IPS-15b (cell line): ENCODE data around the gene SF3A2.

Experiments
- H3K27me3 ChIP-seq: one replicate; pipeline ENCODE4 v1.6.1; 2013; ENCODE audit warnings: low read length; ENCODE audit not compliant: control insufficient read depth, insufficient read depth
- H3K36me3 ChIP-seq: one replicate; pipeline ENCODE4 v1.6.1; 2013; ENCODE audit warnings: low read length; ENCODE audit not compliant: control insufficient read depth, insufficient read depth
- H3K4me1 ChIP-seq: one replicate; pipeline ENCODE4 v1.6.1; 2013; ENCODE audit warnings: mild to moderate bottlenecking, low read length; ENCODE audit not compliant: control insufficient read depth, insufficient read depth
- H3K4me3 ChIP-seq: one replicate; pipeline ENCODE4 v1.5.1; 2013; ENCODE audit warnings: low read depth, low read length
- H3K9ac ChIP-seq: one replicate; pipeline ENCODE4 v1.6.1; 2013; ENCODE audit warnings: low read depth, mild to moderate bottlenecking, low read length
- H3K9me3 ChIP-seq: one replicate; pipeline ENCODE4 v1.6.1; 2013; ENCODE audit warnings: mild to moderate bottlenecking, low read length; ENCODE audit not compliant: control insufficient read depth, insufficient read depth

Gene SF3A2

DNA sequence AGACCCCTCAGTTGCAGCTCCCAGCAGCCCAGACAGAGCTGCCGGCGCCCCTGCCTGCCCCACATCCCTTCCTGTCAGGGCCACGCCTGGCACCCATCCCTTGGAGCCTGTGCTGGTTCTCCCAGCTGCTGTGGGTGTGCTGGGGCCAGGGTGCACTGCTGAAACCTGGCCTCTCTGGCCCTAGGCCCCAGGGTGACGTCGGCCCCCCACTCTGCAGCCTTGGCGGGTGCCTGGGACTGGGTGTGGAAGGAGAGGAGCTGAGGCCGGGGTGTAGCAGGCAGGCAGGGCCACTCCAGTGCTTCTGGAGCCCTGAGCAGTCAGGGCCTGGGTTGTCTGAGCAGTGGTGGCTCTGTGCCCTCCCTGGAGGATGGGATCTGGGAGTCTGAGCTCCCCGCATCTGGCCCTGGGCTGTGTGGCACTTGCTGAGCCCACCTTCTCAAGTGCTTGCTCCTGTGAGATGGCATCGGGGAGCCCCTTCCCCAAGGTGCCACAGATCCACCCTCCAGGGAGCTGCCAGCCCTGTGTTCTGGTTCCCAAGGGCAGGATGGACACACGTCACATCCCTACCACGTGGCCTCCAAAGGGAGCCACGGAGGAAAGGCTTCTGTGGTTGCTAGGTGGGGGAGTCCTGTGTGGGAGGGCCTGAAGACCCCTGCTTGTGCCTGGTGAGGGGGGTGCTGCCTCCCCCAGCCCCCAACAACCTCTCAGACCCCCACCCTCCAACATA is 5.7 kb upstream of the SF3A2 start:
- H3K4me3 ChIP-seq: no peak overlapping the region
- no peaks in the 10 kb centered on the region for H3K4me1 ChIP-seq
- no peaks in the 10 kb centered on the region for H3K9me3 ChIP-seq
- H3K27me3 ChIP-seq: no peaks in the 10 kb centered on the region
- no peak overlapping the region for H3K9ac ChIP-seq
- H3K36me3 ChIP-seq: peaks cover 56% of the 10 kb centered on the region

DNA sequence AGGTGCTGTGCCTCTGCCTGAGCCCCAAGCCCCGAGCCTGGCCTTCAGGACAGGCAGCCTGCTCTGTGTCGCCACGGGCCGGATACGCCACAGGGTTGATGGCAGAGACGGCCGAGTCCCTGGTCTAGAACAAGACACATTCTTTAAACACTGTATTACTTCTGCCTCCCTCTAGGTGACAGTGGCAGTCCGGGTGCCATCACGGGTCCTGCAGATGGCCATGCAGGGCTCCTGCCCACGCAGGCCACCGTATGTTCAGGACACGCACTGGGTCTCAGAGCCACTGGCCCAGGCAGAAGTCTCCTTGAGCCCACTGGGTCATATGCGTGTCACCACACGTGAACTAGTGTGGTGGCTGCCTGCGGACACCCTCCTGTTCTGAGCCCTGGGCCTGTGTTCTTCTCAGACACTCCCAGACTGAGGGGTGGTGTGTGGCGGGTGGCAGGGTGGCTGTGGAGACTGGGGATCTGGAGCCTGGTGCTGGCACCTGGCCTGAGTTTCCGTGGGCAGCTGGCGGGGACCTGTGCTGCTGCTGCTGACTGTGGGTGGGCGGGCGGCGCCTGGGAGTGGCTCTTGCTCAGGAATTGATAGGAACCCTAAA is 4.9 kb upstream of the SF3A2 start:
- Histone ChIP-seq H3K36me3 (peaks cover 48% of the 10 kb centered on the region), H3K27me3 (no peaks in the 10 kb centered on the region), H3K4me1 (no peaks in the 10 kb centered on the region), H3K9me3 (no peaks in the 10 kb centered on the region), H3K9ac (no peak overlapping the region), H3K4me3 (no peak overlapping the region)

GRCh38 chr19:2232286-2233151 is 4.1 kb upstream of the SF3A2 start:
- Histone ChIP-seq H3K9me3 (no peaks in the 10 kb centered on the region), H3K9ac (no peak overlapping the region), H3K4me1 (peaks cover 1% of the 10 kb centered on the region), H3K27me3 (no peaks in the 10 kb centered on the region), H3K36me3 (peaks cover 43% of the 10 kb centered on the region), H3K4me3 (no peak overlapping the region)

DNA sequence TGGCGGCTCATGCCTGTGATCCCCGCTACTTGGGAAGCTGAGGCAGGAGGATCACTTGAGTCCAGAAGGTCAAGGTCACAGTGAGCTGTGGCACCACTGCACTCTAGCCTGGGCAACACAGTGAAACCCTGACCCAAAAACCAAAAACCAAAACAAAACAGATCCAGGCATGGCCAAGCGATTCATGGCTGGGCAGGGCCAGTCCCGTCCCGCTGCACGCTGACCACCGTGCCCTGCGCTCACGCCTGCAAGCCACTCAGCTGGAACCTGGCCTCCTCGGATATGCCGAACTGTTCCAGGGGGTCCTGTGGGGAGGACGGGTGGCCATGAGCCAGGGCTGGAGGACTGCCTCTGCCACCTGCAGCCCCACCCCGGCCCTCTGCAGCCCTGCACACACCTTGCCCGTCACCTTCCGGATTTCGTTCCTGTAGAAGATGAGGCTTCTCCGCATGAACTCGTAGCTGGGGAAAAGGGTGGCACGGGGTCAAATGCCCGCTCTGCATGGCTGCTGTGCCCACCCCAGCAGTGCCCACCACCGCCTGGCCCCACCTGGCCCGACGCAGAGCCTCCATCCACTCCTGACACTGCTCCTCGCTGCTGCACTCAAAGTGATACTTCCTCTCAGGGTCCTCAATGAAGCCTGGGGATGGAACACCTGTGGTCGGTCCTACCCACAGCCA is 2.9 kb upstream of the SF3A2 start:
- peaks cover 35% of the 10 kb centered on the region for H3K36me3 ChIP-seq
- H3K9me3 ChIP-seq: no peaks in the 10 kb centered on the region
- no peaks in the 10 kb centered on the region for H3K27me3 ChIP-seq
- no peak overlapping the region for H3K4me3 ChIP-seq
- peaks cover 7% of the 10 kb centered on the region for H3K4me1 ChIP-seq
- no peak overlapping the region for H3K9ac ChIP-seq

- Histone ChIP-seq H3K4me3 (peak overlapping the region; percentile 84), H3K9ac (peak overlapping the region; percentile 89), H3K9me3 (no peaks in the 10 kb centered on the region), H3K4me1 (peaks cover 7% of the 10 kb centered on the region), H3K36me3 (peaks cover 24% of the 10 kb centered on the region), H3K27me3 (no peaks in the 10 kb centered on the region)
Measured at GRCh38 chr19:2234996-2235380, 1.6 kb upstream of the SF3A2 start.

DNA sequence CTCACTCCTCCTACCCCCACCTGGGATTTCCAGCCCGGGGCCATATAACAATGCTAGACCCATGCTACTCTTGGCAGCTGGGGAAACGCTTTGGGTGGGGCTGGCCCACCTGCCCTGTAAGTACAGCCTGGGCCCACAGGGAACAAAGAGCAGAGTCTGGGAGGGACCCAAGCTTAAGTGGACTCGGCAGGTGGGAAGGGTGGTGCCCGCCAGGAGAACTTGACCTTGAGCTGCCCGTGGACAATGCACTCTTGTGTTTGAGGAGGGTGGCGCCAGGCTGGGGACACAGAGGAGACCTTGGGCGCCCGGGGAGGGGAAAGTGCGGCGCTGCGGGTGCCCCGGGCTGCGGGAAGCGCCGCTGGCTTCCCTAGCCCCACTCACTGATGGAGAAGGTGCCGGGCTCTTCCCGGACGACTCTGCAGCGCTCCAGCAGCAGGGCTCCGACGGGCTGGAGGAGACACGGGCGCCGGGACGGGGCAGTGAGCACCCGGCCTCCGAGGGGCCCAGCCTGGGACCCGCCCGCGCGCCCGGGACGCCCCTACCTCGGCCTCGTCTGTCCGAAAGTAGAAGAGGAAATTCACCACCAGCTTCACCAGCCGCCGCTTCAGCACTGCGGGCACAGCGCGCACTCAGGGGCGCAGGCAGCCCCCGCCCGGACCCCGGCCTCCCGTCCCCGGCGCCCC is 1.1 kb upstream of the SF3A2 start:
- no peaks in the 10 kb centered on the region for H3K27me3 ChIP-seq
- H3K36me3 ChIP-seq: peaks cover 24% of the 10 kb centered on the region
- peaks cover 10% of the 10 kb centered on the region for H3K4me1 ChIP-seq
- H3K9me3 ChIP-seq: no peaks in the 10 kb centered on the region
- peak overlapping the region; percentile 84 for H3K4me3 ChIP-seq
- H3K9ac ChIP-seq: peak overlapping the region; percentile 89

- peak overlapping the region; percentile 89 for H3K9ac ChIP-seq
- H3K4me3 ChIP-seq: peak overlapping the region; percentile 84
- no peaks in the 10 kb centered on the region for H3K9me3 ChIP-seq
- peaks cover 26% of the 10 kb centered on the region for H3K36me3 ChIP-seq
- H3K4me1 ChIP-seq: peaks cover 13% of the 10 kb centered on the region
- H3K27me3 ChIP-seq: no peaks in the 10 kb centered on the region
Measured at GRCh38 chr19:2236064-2236313, 635 bp upstream of the SF3A2 start.

- H3K27me3 ChIP-seq: no peaks in the 10 kb centered on the region
- no peaks in the 10 kb centered on the region for H3K9me3 ChIP-seq
- peak overlapping the region; percentile 87 for H3K9ac ChIP-seq
- peaks cover 27% of the 10 kb centered on the region for H3K36me3 ChIP-seq
- peak overlapping the region; percentile 84 for H3K4me3 ChIP-seq
- peaks cover 13% of the 10 kb centered on the region for H3K4me1 ChIP-seq
Measured at GRCh38 chr19:2237051-2237868, 636 bp downstream of the SF3A2 start.

- Histone ChIP-seq H3K9ac (no peak overlapping the region), H3K9me3 (no peaks in the 10 kb centered on the region), H3K4me1 (peaks cover 13% of the 10 kb centered on the region), H3K27me3 (no peaks in the 10 kb centered on the region), H3K4me3 (peak overlapping the region; percentile 84), H3K36me3 (peaks cover 27% of the 10 kb centered on the region)
Measured at GRCh38 chr19:2237869-2238153, 1.2 kb downstream of the SF3A2 start.

DNA sequence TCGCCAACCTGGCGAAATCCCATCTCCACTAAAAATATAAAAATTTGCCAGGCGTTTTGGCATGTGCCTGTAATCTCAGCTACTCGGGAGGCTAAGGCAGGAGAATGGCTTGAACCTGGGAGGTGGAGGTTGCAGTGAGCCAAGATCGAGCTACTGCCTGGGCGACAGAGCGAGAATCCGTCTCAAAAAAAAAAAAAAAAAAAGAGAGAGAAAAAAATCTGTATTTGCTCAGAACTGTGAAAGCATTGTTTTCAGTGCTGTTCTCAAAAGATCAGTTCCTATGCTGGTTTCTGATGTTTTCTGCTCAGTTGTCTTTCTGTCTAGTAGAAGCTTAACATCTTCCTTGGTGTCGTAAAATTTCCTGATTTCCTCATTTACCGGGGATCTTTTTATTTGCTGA is 2.5 kb downstream of the SF3A2 start:
- H3K27me3 ChIP-seq: no peaks in the 10 kb centered on the region
- peaks cover 27% of the 10 kb centered on the region for H3K36me3 ChIP-seq
- peaks cover 13% of the 10 kb centered on the region for H3K4me1 ChIP-seq
- no peaks in the 10 kb centered on the region for H3K9me3 ChIP-seq
- no peak overlapping the region for H3K9ac ChIP-seq
- H3K4me3 ChIP-seq: peak overlapping the region; percentile 20
